K562 (cell line): ENCODE measurements around the gene ARHGAP22. TPM values are rescaled to one million over a fixed set of nuclear protein-coding genes. Genes with fewer than 3 reads are reported as not detected.

ENCODE experiments used
- ATAC-seq: fragments of 200-7000 bp; cut with Tn5 transposase; 3 replicates; pipeline ENCODE4 v1.9.1; 2020; ENCODE audit warnings: moderate library complexity
- BruUV-seq: library from RNA; stranded (reverse); fragments of 400-500 nt; replicated peaks from 2 replicates; lab custom pipeline; 2021; lab: Mats Ljungman, UMichigan
- CTCF ChIA-PET: fragments of 300-600 bp; formaldehyde crosslinking; extraction: SDS; loops from one replicate; lab custom pipeline; 2021; ENCODE audit warnings: low intra/inter-chr PET ratio; lab: Yijun Ruan, JAX
- POLR2A ChIA-PET: fragments of 300-600, 350-650 bp; sonication (Branson Sonifier 250); formaldehyde crosslinking; extraction: SDS; loops from one replicate; lab custom pipeline; 2021; ENCODE audit warnings: antibody characterized with exemption, inconsistent platforms; lab: Yijun Ruan, JAX
- DNase-seq, 4 experiments: peaks; one replicate each; pipeline versions ENCODE4 v3.0.0 to v3.0.0-alpha.2; 2011 to 2018; ENCODE audit warnings: low spot score in 3 of 4, mixed read lengths in 3 of 4; ENCODE audit errors: extremely low read depth in 1 of 4
- FAIRE-seq: peaks from 2 replicates; lab custom pipeline; 2011; peaks lifted over from hg19 to GRCh38; lab: Jason Lieb, UNC
- H2AFZ ChIP-seq: 2 replicates; pipeline ENCODE4 v1.6.0; 2011; ENCODE audit warnings: low read depth, low read length, control low read depth, inconsistent platforms
- H3K27ac ChIP-seq: fragments of 200-600 bp; 3 replicates; pipeline ENCODE4 v1.8.0; 2011; ENCODE audit warnings: low read depth, mild to moderate bottlenecking, control low read depth, inconsistent platforms, low read length, moderate library complexity, mixed read lengths; ENCODE audit errors: extremely low read depth
- H3K27me3 ChIP-seq, 2 experiments: fragments of 300-600 bp in 1 of 2; 2 replicates in 1 of 2; 3 replicates in 1 of 2; pipeline versions ENCODE4 v1.6.0 to v1.8.0; 2011; ENCODE audit warnings: inconsistent platforms in 2 of 2, low read length in 2 of 2, mild to moderate bottlenecking in 1 of 2, mixed read lengths in 1 of 2, moderate library complexity in 1 of 2; ENCODE audit not compliant: control insufficient read depth in 2 of 2, insufficient read depth in 2 of 2
- H3K36me3 ChIP-seq: fragments of 300-600 bp; 3 replicates; pipeline ENCODE4 v1.8.0; 2011; ENCODE audit warnings: mild to moderate bottlenecking, low read length, inconsistent platforms; ENCODE audit not compliant: control insufficient read depth, insufficient read depth
- H3K4me1 ChIP-seq, 2 experiments: fragments of 200-600 bp in 1 of 2; replicated peaks in 1 of 2; 2 replicates in 1 of 2; 3 replicates in 1 of 2; pipeline versions ENCODE4 v1.5.1 to v1.8.0; 2011; ENCODE audit warnings: inconsistent platforms in 2 of 2, low read length in 2 of 2, mild to moderate bottlenecking in 1 of 2, mixed read lengths in 1 of 2, moderate library complexity in 1 of 2; ENCODE audit not compliant: control insufficient read depth in 2 of 2, insufficient read depth in 2 of 2
- H3K4me2 ChIP-seq: 2 replicates; pipeline ENCODE4 v1.6.1; 2011; ENCODE audit warnings: low read length, control low read depth, inconsistent platforms, mixed read lengths; ENCODE audit not compliant: insufficient read depth
- H3K4me3 ChIP-seq: fragments of 200-600 bp; sonication (generic), shearing (Covaris generic); 2 replicates; pipeline ENCODE4 v1.5.1; 2016; ENCODE audit warnings: control low read depth, inconsistent platforms
- H3K79me2 ChIP-seq: fragments of 200-600 bp; 3 replicates; pipeline ENCODE4 v1.8.0; 2011; ENCODE audit warnings: low read length, inconsistent platforms; ENCODE audit not compliant: control insufficient read depth, insufficient read depth
- H3K9ac ChIP-seq, 2 experiments: 2 replicates each; pipeline versions ENCODE4 v1.6.0 to v1.6.1; 2011; ENCODE audit warnings: low read depth in 2 of 2, low read length in 2 of 2, control low read depth in 1 of 2, inconsistent platforms in 1 of 2, mild to moderate bottlenecking in 1 of 2, mixed read lengths in 1 of 2; ENCODE audit not compliant: insufficient read depth in 1 of 2
- H3K9me1 ChIP-seq: one replicate; pipeline ENCODE4 v1.6.0; 2011; ENCODE audit warnings: inconsistent platforms, mild to moderate bottlenecking, low read length, moderate library complexity; ENCODE audit not compliant: control insufficient read depth, insufficient read depth
- H3K9me3 ChIP-seq: replicated peaks from 2 replicates; pipeline ENCODE4 v1.5.1; 2011; ENCODE audit warnings: low read depth, low read length, inconsistent platforms; ENCODE audit not compliant: control insufficient read depth, insufficient read depth
- H4K20me1 ChIP-seq: replicated peaks from 2 replicates; pipeline ENCODE4 v1.6.1; 2011; ENCODE audit warnings: low read length, inconsistent platforms, mixed read lengths; ENCODE audit not compliant: control insufficient read depth, insufficient read depth
- CBX8 ChIP-seq: fragments of 200-600 bp; sonication (generic); IDR thresholded peaks from 2 replicates; pipeline ENCODE4 v1.6.1; 2012; ENCODE audit warnings: borderline replicate concordance, mixed run types, low read depth, mild to moderate bottlenecking, moderate library complexity, mixed read lengths, low read length, control low read depth, inconsistent platforms; ENCODE audit not compliant: poor library complexity, severe bottlenecking; ENCODE audit errors: extremely low read depth
- GATAD2B ChIP-seq: fragments of 450-650 bp; IDR thresholded peaks from 2 replicates; pipeline ENCODE4 v1.6.1; 2017; ENCODE audit warnings: mild to moderate bottlenecking, borderline replicate concordance
- HDAC3 ChIP-seq: fragments of 450-650 bp; IDR thresholded peaks from 2 replicates; pipeline ENCODE4 v1.6.1; 2018; ENCODE audit warnings: borderline replicate concordance, mild to moderate bottlenecking, moderate library complexity; ENCODE audit not compliant: partially characterized antibody
- IRF2 ChIP-seq: sonication (generic); formaldehyde crosslinking; IDR thresholded peaks from 2 replicates; pipeline ENCODE4 v1.8.1; 2022; ENCODE audit warnings: mild to moderate bottlenecking, missing genetic modification reagents
- KLF13 ChIP-seq: fragments of 450-650 bp; IDR thresholded peaks from 2 replicates; pipeline ENCODE4 v1.6.1; 2016; ENCODE audit warnings: missing genetic modification characterization, low read depth, mild to moderate bottlenecking, missing compliant biosample characterization, moderate library complexity, borderline replicate concordance
- MAX ChIP-seq: sonication (generic); formaldehyde crosslinking; IDR thresholded peaks from 2 replicates; pipeline ENCODE4 v1.9.0; 2022; ENCODE audit warnings: mild to moderate bottlenecking, missing genetic modification reagents
- PTTG1 ChIP-seq: fragments of 450-650 bp; IDR thresholded peaks from 2 replicates; pipeline ENCODE4 v1.6.1; 2016; ENCODE audit warnings: low read depth, mild to moderate bottlenecking, missing genetic modification characterization, missing compliant biosample characterization
- RBM25 ChIP-seq: fragments of 200-400 bp; formaldehyde crosslinking; IDR thresholded peaks from 2 replicates; pipeline ENCODE4 v1.6.1; 2018; ENCODE audit warnings: low read length, low read depth, moderate library complexity; ENCODE audit not compliant: severe bottlenecking
- SOX6 ChIP-seq: fragments of 450-650 bp; IDR thresholded peaks from 2 replicates; pipeline ENCODE4 v1.6.1; 2014; ENCODE audit warnings: mild to moderate bottlenecking
- U2AF1 ChIP-seq: fragments of 200-400 bp; formaldehyde crosslinking; optimal IDR thresholded peaks from 2 replicates; pipeline ENCODE3; 2017; ENCODE audit warnings: mild to moderate bottlenecking, low read depth, low read length, moderate library complexity
- ZNF785 ChIP-seq: fragments of 250-450 bp; sonication (Bioruptor Pico); IDR thresholded peaks from 2 replicates; pipeline ENCODE4 v1.4.0; 2020; ENCODE audit warnings: mild to moderate bottlenecking
- WGBS: fragments of 100-300 bp; shearing (Covaris generic); methylation state at CpG from one replicate; pipeline ENCODE4 v1.1.6; 2016; ENCODE audit warnings: low coverage, mixed read lengths; ENCODE audit not compliant: insufficient coverage; ENCODE audit errors: missing lambda C conversion rate; 5-methylcytosine and 5-hydroxymethylcytosine counted together
- in situ Hi-C: fragments of 300-500 bp; cut with MboI; formaldehyde crosslinking; loops from 4 replicates; pipeline ENCODE4 v1.15.0; 2018; ENCODE audit warnings: inconsistent platforms, mixed read lengths
- intact Hi-C: fragments of 100-400 bp; cut with micrococcal nuclease; formaldehyde crosslinking; loops from 2 replicates; pipeline ENCODE4 v1.14.2; 2022
- polyA plus RNA-seq, 8 experiments: library from polyadenylated mRNA; depleted of rRNA in 4 of 8; stranded (reverse) in 5 of 8; unstranded in 3 of 8; fragments of >200 nt; fragmentation: Nextera tagmentation in 2 of 8; fragmentation: Illumina TruSeq in 1 of 8; extraction: Ambion mirVana in 2 of 8; extraction: Trizol in 1 of 8; gene quantifications; 2 replicates each; pipeline versions ENCODE4 v1.2.1 to v1.2.3, GENCODE V29; 2011 to 2014; ENCODE audit warnings: inconsistent platforms in 1 of 8, missing spikeins in 1 of 8
- total RNA-seq, 7 experiments: library from RNA; depleted of rRNA in 6 of 7; stranded (reverse); fragments of >200 nt in 6 of 7; fragmentation: Illumina TruSeq in 2 of 7; extraction: Trizol in 2 of 7; gene quantifications; 2 replicates each; pipeline versions ENCODE4 v1.2.1 to v1.2.3, GENCODE V29; 2011 to 2021; ENCODE audit warnings: low replicate concordance in 1 of 7
- TF ChIP-seq, protein P1 (sequence below), 2 experiments: fragments of 450-650 bp; IDR thresholded peaks; 2 replicates each; pipeline ENCODE4 v1.6.1; 2016

ARHGAP22 gene
- total and polyA plus RNA-seq, 9 of the 15 experiments (the other 6 are each of a cell fraction or from before 2014, with no cell fraction given) = 1.3 to 28.1 (median 12.7) TPM

GRCh38 chr10:48652344-48652743, 47.5 kb upstream of the ARHGAP22 start:
- Histone ChIP-seq H3K79me2 (no peaks in the 10 kb centered on the region), H3K4me2 (no peak overlapping the region), H4K20me1 (no peaks in the 10 kb centered on the region), H3K27ac (no peak overlapping the region), H2AFZ (no peak overlapping the region), H3K4me1 (peaks cover 10 to 22% of the 10 kb centered on the region in 2 experiments; a peak in 4 of 5 replicates), H3K9ac (no peak overlapping the region), H3K9me3 (no peaks in the 10 kb centered on the region), H3K4me3 (no peak overlapping the region), H3K27me3 (peaks cover 7 to 51% of the 10 kb centered on the region in 2 experiments; a peak in 4 of 5 replicates), H3K9me1 (no peaks in the 10 kb centered on the region), H3K36me3 (no peaks in the 10 kb centered on the region)
- BruUV-seq = no TSS peak
- ATAC-seq = no peak
- in situ Hi-C loops (loop anchor here (10.0 kb wide), 2 partner anchors 288 to 862 kb away; no protein-coding TSS in a partner anchor), intact Hi-C loops (loop anchor here (5.0 kb wide), 2 partner anchors 45 to 290 kb away; partner anchors contain the start of gene ARHGAP22)
- ChIA-PET CTCF (interaction anchor here (0.6 kb wide), 1 partner anchor 778 kb away, joined by 6 read pairs; no protein-coding TSS in a partner anchor), POLR2A (interaction anchor here (0.8 kb wide), 1 partner anchor 258 kb away, joined by 3 read pairs; no protein-coding TSS in a partner anchor)
- no peak for TF ChIP-seq PTTG1 (tag)
- peak; percentile 3 for TF ChIP-seq RBM25
- DNase-seq = no peak
- 2% methylated on average over 4 of the region's 4 CpGs for WGBS
- FAIRE-seq = no peak

DNA sequence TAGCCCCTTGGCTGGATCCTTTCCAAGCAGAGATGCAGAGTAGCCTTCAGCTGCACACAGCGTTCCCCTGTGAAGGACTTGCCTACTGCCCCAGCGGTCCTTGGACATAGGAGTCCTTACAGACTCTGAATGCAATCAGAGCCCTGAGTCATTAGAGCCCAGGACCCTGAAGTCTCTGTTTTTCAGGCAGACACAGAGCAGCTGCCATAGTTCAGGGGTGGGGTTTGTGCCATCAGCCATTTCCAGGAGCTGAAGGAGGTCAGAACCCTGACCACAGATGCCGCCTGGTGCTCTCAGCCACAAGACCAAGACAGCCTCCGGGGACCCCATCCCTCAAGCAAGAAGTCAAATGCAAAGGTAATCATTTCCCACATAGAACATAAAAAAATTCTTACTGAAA, 47.0 kb upstream of the ARHGAP22 start:
- Histone ChIP-seq H3K27me3 (peaks cover 7 to 49% of the 10 kb centered on the region in 2 experiments), H3K4me3 (no peak overlapping the region), H2AFZ (no peak overlapping the region), H3K27ac (no peak overlapping the region), H3K4me1 (peaks cover 9 to 19% of the 10 kb centered on the region in 2 experiments; a peak in 4 of 5 replicates), H4K20me1 (no peaks in the 10 kb centered on the region), H3K36me3 (no peaks in the 10 kb centered on the region), H3K79me2 (no peaks in the 10 kb centered on the region), H3K4me2 (no peak overlapping the region), H3K9ac (no peak overlapping the region), H3K9me1 (no peaks in the 10 kb centered on the region), H3K9me3 (no peaks in the 10 kb centered on the region)
- ChIA-PET CTCF (interaction anchor here (0.6 kb wide), 1 partner anchor 779 kb away, joined by 6 read pairs; no protein-coding TSS in a partner anchor), POLR2A (interaction anchor here (0.8 kb wide), 1 partner anchor 258 kb away, joined by 3 read pairs; no protein-coding TSS in a partner anchor)
- intact Hi-C loops = loop anchor here (5.0 kb wide), 2 partner anchors 45 to 290 kb away; partner anchors contain the start of gene ARHGAP22
- BruUV-seq = no TSS peak
- DNase-seq (no peak), ATAC-seq (no peak), FAIRE-seq (no peak)
- WGBS = 0% methylated on average over 4 of the region's 4 CpGs
- in situ Hi-C loops = loop anchor here (10.0 kb wide), 2 partner anchors 287 to 863 kb away; no protein-coding TSS in a partner anchor
- no peak for TF ChIP-seq IRF2 (CRISPR knock-in tag)
- TF ChIP-seq KLF13 (tag) = no peak
- TF ChIP-seq GATAD2B = no peak
- TF ChIP-seq, protein P1, sequence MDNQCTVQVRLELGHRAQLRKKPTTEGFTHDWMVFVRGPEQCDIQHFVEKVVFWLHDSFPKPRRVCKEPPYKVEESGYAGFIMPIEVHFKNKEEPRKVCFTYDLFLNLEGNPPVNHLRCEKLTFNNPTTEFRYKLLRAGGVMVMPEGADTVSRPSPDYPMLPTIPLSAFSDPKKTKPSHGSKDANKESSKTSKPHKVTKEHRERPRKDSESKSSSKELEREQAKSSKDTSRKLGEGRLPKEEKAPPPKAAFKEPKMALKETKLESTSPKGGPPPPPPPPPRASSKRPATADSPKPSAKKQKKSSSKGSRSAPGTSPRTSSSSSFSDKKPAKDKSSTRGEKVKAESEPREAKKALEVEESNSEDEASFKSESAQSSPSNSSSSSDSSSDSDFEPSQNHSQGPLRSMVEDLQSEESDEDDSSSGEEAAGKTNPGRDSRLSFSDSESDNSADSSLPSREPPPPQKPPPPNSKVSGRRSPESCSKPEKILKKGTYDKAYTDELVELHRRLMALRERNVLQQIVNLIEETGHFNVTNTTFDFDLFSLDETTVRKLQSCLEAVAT (IDR thresholded peaks at IDR 0.05) = no peak
- no peak for TF ChIP-seq ZNF785
- no peak for TF ChIP-seq CBX8
- TF ChIP-seq SOX6 = no peak
- no peak for TF ChIP-seq U2AF1
- no peak for TF ChIP-seq HDAC3
- TF ChIP-seq MAX (CRISPR knock-in tag) = no peak
